GM12873 (cell line): ENCODE measurements around the gene CXXC5.

Experiments used
- TF ChIP-seq, protein P1 (sequence below): IDR thresholded peaks from 2 replicates; pipeline ENCODE4 v1.5.1; 2012; ENCODE audit warnings: low read depth, mild to moderate bottlenecking, moderate library complexity, low read length, control low read depth; ENCODE audit not compliant: insufficient read depth; ENCODE audit errors: missing control alignments

CXXC5 gene

DNA sequence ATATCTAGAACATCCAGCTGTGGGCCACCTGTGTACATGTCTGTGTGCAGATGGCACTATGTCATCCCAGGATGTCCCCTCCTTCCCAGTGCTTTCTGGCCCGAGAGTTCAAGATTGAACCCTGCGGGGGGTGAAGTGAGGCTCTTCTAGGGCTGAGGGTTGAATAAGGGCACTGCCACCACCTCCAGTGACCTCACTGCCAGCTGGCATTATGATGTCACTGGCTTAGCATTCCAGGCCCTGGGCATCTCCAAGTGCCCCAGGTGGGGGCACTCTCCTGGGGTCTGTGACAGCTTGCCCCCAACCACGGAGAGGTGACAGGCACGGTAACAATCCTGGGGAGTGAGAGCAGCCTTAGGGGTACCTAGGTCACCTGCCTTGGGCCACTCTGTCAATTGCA, 27.1 kb downstream of the CXXC5 start:
- TF ChIP-seq, protein P1, sequence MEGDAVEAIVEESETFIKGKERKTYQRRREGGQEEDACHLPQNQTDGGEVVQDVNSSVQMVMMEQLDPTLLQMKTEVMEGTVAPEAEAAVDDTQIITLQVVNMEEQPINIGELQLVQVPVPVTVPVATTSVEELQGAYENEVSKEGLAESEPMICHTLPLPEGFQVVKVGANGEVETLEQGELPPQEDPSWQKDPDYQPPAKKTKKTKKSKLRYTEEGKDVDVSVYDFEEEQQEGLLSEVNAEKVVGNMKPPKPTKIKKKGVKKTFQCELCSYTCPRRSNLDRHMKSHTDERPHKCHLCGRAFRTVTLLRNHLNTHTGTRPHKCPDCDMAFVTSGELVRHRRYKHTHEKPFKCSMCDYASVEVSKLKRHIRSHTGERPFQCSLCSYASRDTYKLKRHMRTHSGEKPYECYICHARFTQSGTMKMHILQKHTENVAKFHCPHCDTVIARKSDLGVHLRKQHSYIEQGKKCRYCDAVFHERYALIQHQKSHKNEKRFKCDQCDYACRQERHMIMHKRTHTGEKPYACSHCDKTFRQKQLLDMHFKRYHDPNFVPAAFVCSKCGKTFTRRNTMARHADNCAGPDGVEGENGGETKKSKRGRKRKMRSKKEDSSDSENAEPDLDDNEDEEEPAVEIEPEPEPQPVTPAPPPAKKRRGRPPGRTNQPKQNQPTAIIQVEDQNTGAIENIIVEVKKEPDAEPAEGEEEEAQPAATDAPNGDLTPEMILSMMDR: no peak

DNA sequence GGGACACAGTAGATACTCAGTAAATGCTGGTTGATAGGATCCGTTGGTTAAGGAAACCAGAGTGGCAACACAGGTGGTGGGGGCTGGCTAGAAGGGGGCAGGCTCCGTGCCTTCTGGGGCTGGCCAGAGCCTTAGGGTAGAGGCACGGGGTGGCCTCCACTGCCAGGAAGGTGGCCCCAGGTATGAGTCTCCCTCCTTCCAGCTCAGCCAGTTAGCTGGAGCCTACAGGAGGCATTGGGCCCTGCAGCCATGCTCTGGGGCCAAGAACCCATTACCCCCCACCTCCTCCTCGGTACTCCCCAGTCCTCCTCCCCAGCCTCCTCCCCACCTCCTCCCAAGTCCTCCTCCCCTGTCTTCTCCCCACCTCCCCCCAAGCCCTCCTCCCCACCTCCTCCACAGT, 27.7 kb downstream of the CXXC5 start:
- TF ChIP-seq, protein P1: no peak

DNA sequence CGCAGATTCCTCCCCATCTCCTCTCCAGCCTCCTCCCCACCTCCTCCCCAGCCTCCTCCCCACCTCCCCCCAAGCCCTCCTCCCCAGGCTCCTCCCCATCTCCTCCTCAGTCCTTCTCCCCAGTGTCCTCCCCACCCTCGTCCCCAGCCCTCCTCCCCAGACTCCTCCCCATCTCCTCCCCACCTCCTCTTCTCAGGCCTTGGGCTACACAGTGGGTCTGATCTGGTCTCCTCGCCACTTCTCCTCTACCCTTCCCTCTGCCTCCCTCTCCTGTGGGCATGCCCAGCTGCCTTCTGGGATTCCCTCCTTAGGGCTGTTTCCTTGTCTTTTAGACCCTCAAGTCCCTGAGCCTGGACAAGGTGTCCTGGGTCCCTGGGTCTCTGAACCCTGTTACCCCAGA, 28.3 kb downstream of the CXXC5 start:
- TF ChIP-seq, protein P1: no peak

DNA sequence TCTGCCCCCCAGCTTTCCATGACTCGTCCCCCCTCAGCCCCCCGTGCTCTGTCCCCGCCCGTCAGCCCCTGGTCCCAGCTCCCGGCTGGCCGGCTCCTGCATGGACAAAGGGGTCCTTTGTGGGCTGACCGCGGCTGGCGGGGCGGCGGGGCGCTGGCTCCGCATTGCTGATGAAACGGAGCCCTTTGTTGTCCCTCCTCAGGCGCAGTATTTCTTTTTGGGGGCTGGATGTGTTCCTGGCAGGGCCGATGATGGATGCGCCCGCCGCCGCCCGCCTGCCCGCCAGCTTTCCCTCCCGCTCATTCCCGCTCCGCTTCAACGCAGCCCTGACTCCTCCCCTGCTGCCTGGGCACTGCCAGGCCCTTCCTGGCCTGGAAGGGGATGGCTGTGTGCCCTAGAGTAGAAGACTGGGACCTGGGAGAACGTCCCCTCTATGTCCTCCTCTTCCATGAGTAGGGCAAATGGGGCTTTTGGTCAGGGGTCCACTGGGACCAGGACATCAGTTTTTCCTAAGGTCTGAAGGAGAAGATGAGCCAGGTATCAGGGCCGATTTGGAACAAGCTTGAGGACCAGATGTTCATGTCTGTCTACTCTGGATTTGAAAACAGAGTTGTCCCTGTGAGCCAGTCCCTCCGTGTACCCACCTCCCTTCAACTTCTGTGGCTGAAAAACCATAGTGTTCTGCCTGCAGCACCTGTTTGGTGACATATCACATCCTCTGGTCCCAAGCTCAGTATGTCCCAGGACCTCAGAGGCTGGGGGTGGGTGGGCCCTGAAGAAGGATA, 29.0 kb downstream of the CXXC5 start:
- TF ChIP-seq, protein P1: no peak

DNA sequence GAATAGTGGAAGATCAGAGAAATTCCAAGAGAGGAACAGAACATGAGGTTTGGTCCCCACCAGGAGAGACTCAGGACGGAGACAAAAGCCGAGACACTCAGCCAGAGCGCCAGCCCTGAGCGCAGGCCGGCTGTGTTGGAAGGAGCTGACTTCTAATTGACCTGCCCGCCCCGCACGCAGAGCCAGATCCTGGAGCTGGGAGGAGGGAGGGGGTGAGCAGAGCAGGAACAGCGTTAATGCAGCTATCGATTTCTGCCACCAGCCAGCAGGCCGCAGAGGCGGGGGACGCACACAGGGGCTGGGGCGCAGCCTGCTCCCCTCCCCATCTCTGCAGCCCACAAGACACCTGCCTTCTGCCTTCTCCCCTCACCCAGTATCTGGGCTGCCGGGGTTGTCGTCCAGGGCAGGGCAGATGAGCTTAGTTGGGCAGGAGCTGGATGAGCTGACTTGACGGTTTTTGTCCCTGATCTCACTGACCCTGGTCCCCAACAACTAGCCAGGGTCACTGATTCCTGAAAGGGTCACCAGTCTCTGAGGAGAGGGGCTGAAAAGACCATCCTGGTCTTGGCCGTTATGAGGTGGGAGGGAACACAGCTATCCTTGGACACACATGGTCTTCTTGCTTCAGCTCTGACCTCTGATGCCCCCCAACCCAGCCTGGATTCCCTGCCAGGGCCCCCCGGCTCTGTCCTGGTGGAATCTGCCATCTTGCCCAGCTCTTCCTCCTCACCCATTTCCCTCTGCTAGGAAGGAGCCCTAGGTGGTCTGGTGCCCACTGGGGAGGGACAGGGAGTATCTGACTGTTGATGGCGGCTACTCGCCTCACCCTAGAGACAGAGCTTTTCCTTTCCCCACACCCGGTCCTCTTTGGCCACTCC, 29.8 kb downstream of the CXXC5 start:
- TF ChIP-seq, protein P1: no peak

DNA sequence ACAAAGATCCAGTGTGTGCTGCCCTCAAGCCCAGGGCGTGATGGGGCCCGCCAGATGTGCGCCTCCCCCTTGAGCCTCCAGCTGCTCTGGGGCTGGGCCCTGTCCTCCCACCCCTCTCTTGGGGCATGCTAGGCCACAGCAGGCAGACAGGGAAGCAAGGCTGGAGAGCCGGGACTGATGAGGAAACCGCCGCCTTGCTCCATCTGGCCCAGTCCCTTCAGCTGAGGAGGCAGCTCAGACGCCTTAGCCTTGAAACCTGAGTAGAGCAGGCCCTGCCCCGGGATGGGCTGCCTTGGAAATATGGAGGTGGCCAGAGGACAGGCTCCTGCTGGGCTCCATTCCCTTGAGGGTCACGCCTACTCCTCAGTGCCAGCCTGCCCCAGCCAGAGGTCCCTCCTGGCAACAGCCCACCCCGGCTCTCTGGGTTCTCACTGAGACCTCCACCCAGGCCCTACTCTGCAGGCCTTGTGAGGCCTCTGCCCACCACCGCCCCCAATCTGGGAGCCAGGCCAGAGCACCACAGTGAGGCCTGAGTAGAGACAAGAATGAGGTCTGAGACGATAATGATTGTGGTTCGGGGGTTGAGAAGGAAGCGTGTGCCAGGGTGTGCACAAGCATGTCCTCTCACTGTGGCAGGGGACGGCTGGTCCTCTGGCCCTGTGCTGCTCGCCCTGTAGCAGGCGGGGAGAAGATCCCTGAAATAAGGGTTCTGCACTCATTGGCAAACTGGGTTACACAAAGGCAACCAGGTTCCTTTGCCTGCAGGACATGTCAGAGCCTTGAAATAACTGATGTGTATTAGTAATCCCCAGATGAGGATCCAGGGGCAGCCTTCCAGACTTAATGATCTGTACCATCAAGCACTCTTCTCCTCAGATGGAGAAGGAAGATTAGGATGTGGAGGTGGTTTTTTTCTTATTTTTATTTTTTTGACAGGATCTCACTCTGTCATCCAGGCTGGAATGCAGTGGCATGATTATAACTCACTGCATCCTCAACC, 30.9 kb downstream of the CXXC5 start:
- TF ChIP-seq, protein P1: no peak
